Osteoblast (primary cell): ENCODE data around the gene DYRK2. TPM values are rescaled to one million over a fixed set of nuclear protein-coding genes. Genes with fewer than 3 reads are reported as not detected.

ENCODE experiments used
- DNase-seq: peaks from one replicate; pipeline ENCODE4 v3.0.0; 2011; ENCODE audit warnings: low spot score, mixed read lengths; ENCODE audit not compliant: insufficient read length; ENCODE audit errors: missing footprints
- H2AFZ ChIP-seq: 2 replicates; pipeline ENCODE4 v1.6.0; 2011; ENCODE audit warnings: mild to moderate bottlenecking, low read length
- H3K27ac ChIP-seq: 2 replicates; pipeline ENCODE4 v1.5.1; 2011; ENCODE audit warnings: mild to moderate bottlenecking, low read depth, low read length, moderate library complexity
- H3K27me3 ChIP-seq: 2 replicates; pipeline ENCODE4 v1.6.0; 2012; ENCODE audit warnings: mild to moderate bottlenecking, control low read depth, inconsistent platforms, low read length, moderate library complexity; ENCODE audit not compliant: insufficient read depth
- H3K36me3 ChIP-seq: 2 replicates; pipeline ENCODE4 v1.5.1; 2011; ENCODE audit warnings: mild to moderate bottlenecking, low read length, control low read depth, moderate library complexity; ENCODE audit not compliant: insufficient read depth
- H3K4me1 ChIP-seq: 2 replicates; pipeline ENCODE4 v1.5.1; 2011; ENCODE audit warnings: mild to moderate bottlenecking, low read length, control low read depth, moderate library complexity; ENCODE audit not compliant: insufficient read depth
- H3K4me2 ChIP-seq: 2 replicates; pipeline ENCODE4 v1.6.0; 2011; ENCODE audit warnings: mild to moderate bottlenecking, low read length; ENCODE audit not compliant: insufficient read depth
- H3K4me3 ChIP-seq: fragments of 200-600 bp; sonication (generic); 3 replicates; pipeline ENCODE4 v1.5.1; 2012; ENCODE audit warnings: mild to moderate bottlenecking, low read length, inconsistent platforms; ENCODE audit not compliant: insufficient read depth
- H3K79me2 ChIP-seq: 2 replicates; pipeline ENCODE4 v1.6.0; 2012; ENCODE audit warnings: mild to moderate bottlenecking, low read length, control low read depth, inconsistent platforms; ENCODE audit not compliant: insufficient read depth
- H3K9me3 ChIP-seq: 2 replicates; pipeline ENCODE4 v1.5.1; 2011; ENCODE audit warnings: low read depth, low read length, control low read depth
- H4K20me1 ChIP-seq: 2 replicates; pipeline ENCODE4 v1.6.0; 2012; ENCODE audit warnings: mild to moderate bottlenecking, low read length, control low read depth; ENCODE audit not compliant: insufficient read depth
- CTCF ChIP-seq: IDR thresholded peaks from 2 replicates; pipeline ENCODE4 v1.5.1; 2011; ENCODE audit warnings: mild to moderate bottlenecking, low read depth, low read length, moderate library complexity; ENCODE audit errors: extremely low read depth
- total RNA-seq: library from RNA; depleted of rRNA; stranded (reverse); fragments of >200 nt; gene quantifications from 2 replicates; pipeline ENCODE4 v1.2.3, GENCODE V29; 2012

Gene DYRK2
- total RNA-seq, 1 donor: 43.4 TPM

- H3K79me2 ChIP-seq: no peaks in the 10 kb centered on the region
- no peak overlapping the region for H3K4me3 ChIP-seq
- TF ChIP-seq CTCF: no peak
- no peaks in the 10 kb centered on the region for H4K20me1 ChIP-seq
- no peaks in the 10 kb centered on the region for H3K27me3 ChIP-seq
- H3K4me1 ChIP-seq: no peaks in the 10 kb centered on the region
- no peak overlapping the region for H3K4me2 ChIP-seq
- DNase-seq: no peak
- H3K9me3 ChIP-seq: no peaks in the 10 kb centered on the region
- no peak overlapping the region for H3K27ac ChIP-seq
- H2AFZ ChIP-seq: no peak overlapping the region
- H3K36me3 ChIP-seq: no peaks in the 10 kb centered on the region
Measured at GRCh38 chr12:67637718-67638117, 10.8 kb upstream of the DYRK2 start.

GRCh38 chr12:67638694-67639093, 9.9 kb upstream of the DYRK2 start:
- Histone ChIP-seq H4K20me1 (no peaks in the 10 kb centered on the region), H2AFZ (no peak overlapping the region), H3K4me1 (no peaks in the 10 kb centered on the region), H3K27ac (no peak overlapping the region), H3K4me2 (no peak overlapping the region), H3K4me3 (no peak overlapping the region), H3K36me3 (no peaks in the 10 kb centered on the region), H3K9me3 (no peaks in the 10 kb centered on the region), H3K27me3 (no peaks in the 10 kb centered on the region), H3K79me2 (no peaks in the 10 kb centered on the region)
- no peak for DNase-seq
- no peak for TF ChIP-seq CTCF

- H3K79me2 ChIP-seq: no peaks in the 10 kb centered on the region
- no peak overlapping the region for H3K4me2 ChIP-seq
- no peaks in the 10 kb centered on the region for H3K36me3 ChIP-seq
- no peak overlapping the region for H2AFZ ChIP-seq
- DNase-seq: no peak
- H3K9me3 ChIP-seq: no peaks in the 10 kb centered on the region
- no peak overlapping the region for H3K4me3 ChIP-seq
- no peaks in the 10 kb centered on the region for H3K27me3 ChIP-seq
- H4K20me1 ChIP-seq: no peaks in the 10 kb centered on the region
- no peak for TF ChIP-seq CTCF
- no peaks in the 10 kb centered on the region for H3K4me1 ChIP-seq
- H3K27ac ChIP-seq: no peak overlapping the region
Measured at GRCh38 chr12:67640863-67641262, 7.7 kb upstream of the DYRK2 start.

- no peak overlapping the region for H2AFZ ChIP-seq
- H3K79me2 ChIP-seq: peaks cover 15% of the 10 kb centered on the region
- H3K4me1 ChIP-seq: no peaks in the 10 kb centered on the region
- H3K4me2 ChIP-seq: no peak overlapping the region
- H3K27me3 ChIP-seq: no peaks in the 10 kb centered on the region
- DNase-seq: no peak
- H4K20me1 ChIP-seq: no peaks in the 10 kb centered on the region
- H3K36me3 ChIP-seq: no peaks in the 10 kb centered on the region
- H3K27ac ChIP-seq: no peak overlapping the region
- TF ChIP-seq CTCF: no peak
- no peaks in the 10 kb centered on the region for H3K9me3 ChIP-seq
- H3K4me3 ChIP-seq: no peak overlapping the region
Measured at GRCh38 chr12:67645126-67645525, 3.4 kb upstream of the DYRK2 start.
